ENCODE measurements around the gene PID1.

DNA sequence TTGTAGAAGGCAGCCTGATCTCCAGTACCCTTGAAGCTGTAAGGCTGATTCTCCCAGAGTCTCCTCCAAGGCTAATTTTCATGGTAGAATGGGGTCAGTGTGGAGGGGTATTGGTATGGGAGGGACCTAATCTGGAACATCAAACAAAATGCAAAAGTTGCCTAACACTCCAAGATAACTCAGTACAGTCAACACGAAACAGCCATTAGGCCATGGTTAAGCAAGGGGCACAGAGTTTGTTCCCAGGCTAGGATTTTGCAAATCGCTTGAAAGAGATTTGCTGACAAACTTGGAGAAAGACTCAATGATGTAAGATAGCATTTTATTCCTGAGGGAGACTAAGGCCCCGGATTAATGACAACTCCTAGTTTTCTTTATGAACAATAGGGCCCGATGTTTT lies 5.4 kb downstream of the PID1 start:
- no peak for TF ChIP-seq EZH2 (IDR thresholded peaks at IDR 0.05)
- TF ChIP-seq, protein P1, sequence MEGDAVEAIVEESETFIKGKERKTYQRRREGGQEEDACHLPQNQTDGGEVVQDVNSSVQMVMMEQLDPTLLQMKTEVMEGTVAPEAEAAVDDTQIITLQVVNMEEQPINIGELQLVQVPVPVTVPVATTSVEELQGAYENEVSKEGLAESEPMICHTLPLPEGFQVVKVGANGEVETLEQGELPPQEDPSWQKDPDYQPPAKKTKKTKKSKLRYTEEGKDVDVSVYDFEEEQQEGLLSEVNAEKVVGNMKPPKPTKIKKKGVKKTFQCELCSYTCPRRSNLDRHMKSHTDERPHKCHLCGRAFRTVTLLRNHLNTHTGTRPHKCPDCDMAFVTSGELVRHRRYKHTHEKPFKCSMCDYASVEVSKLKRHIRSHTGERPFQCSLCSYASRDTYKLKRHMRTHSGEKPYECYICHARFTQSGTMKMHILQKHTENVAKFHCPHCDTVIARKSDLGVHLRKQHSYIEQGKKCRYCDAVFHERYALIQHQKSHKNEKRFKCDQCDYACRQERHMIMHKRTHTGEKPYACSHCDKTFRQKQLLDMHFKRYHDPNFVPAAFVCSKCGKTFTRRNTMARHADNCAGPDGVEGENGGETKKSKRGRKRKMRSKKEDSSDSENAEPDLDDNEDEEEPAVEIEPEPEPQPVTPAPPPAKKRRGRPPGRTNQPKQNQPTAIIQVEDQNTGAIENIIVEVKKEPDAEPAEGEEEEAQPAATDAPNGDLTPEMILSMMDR (IDR thresholded peaks at IDR 0.05) = no peak

Measured in neural progenitor cell (in vitro differentiated cells).